Nephron (organoid): ENCODE results near the gene ARHGAP9.
A peak's percentile ranks its signal among the peaks of the same experiment; 100 is the strongest.

Source experiments
- H3K27ac Mint-ChIP-seq, 3 experiments: 2 replicates each; pipeline ENCODE4 v1.8.0; 2020; ENCODE audit warnings: mixed read lengths in 3 of 3, mild to moderate bottlenecking in 2 of 3, moderate library complexity in 1 of 3
- H3K27me3 Mint-ChIP-seq: 2 replicates; pipeline ENCODE4 v1.8.0; 2021; ENCODE audit warnings: low read depth, mild to moderate bottlenecking, moderate library complexity, mixed read lengths
- H3K36me3 Mint-ChIP-seq: 2 replicates; pipeline ENCODE4 v1.8.0; 2020; ENCODE audit warnings: low read depth, mixed read lengths
- H3K4me1 Mint-ChIP-seq: 2 replicates; pipeline ENCODE4 v1.8.0; 2020; ENCODE audit warnings: mixed read lengths
- H3K4me3 Mint-ChIP-seq, 3 experiments: 2 replicates each; pipeline ENCODE4 v1.8.0; 2020; ENCODE audit warnings: mild to moderate bottlenecking in 3 of 3, mixed read lengths in 3 of 3, moderate library complexity in 2 of 3
- H3K9me3 Mint-ChIP-seq: 2 replicates; pipeline ENCODE4 v1.8.0; 2020; ENCODE audit warnings: mixed read lengths
- CTCF ChIP-seq, 3 experiments: fragments of 200-600 bp; sonication (generic); IDR thresholded peaks; one replicate each; pipeline ENCODE4 v1.5.0; 2021; ENCODE audit warnings: antibody characterized with exemption in 3 of 3; ENCODE audit not compliant: unreplicated experiment in 3 of 3

Gene ARHGAP9

GRCh38 chr12:57439762-57440266 is 39.9 kb downstream of the ARHGAP9 start:
- Mint-ChIP-seq H3K36me3 (no peaks in the 10 kb centered on the region), H3K9me3 (peaks cover 5% of the 10 kb centered on the region), H3K4me3 (no peak overlapping the region), H3K27ac (no peak overlapping the region), H3K4me1 (peaks cover 7% of the 10 kb centered on the region), H3K27me3 (no peaks in the 10 kb centered on the region)
- TF ChIP-seq CTCF (IDR thresholded peaks at IDR 0.05; ENCODE audit: unreplicated experiment in 3 of 3): no peak

- Mint-ChIP-seq H3K27ac (no peak overlapping the region), H3K27me3 (no peaks in the 10 kb centered on the region), H3K36me3 (no peaks in the 10 kb centered on the region), H3K4me3 (no peak overlapping the region), H3K9me3 (peaks cover 5% of the 10 kb centered on the region), H3K4me1 (peaks cover 14% of the 10 kb centered on the region)
- TF ChIP-seq CTCF (IDR thresholded peaks at IDR 0.05; ENCODE audit: unreplicated experiment in 3 of 3): no peak
Measured at GRCh38 chr12:57438400-57438799, 41.3 kb downstream of the ARHGAP9 start.

GRCh38 chr12:57435293-57435692 is 44.4 kb downstream of the ARHGAP9 start:
- Mint-ChIP-seq H3K9me3 (no peaks in the 10 kb centered on the region), H3K36me3 (no peaks in the 10 kb centered on the region), H3K27ac (peak overlapping the region; percentile 86 to 92 (median 89)), H3K4me1 (peaks cover 25% of the 10 kb centered on the region), H3K4me3 (peak overlapping the region; percentile 38 to 81 (median 62)), H3K27me3 (no peaks in the 10 kb centered on the region)
- no peak for TF ChIP-seq CTCF (IDR thresholded peaks at IDR 0.05; ENCODE audit: unreplicated experiment in 3 of 3)

- H3K9me3 Mint-ChIP-seq: no peaks in the 10 kb centered on the region
- H3K27ac Mint-ChIP-seq: peak within 1 kb of the TSS; percentile 86 to 92 (median 89)
- no peaks in the 10 kb centered on the region for H3K36me3 Mint-ChIP-seq
- TF ChIP-seq CTCF (IDR thresholded peaks at IDR 0.05; ENCODE audit: unreplicated experiment in 3 of 3): no peak
- peaks cover 31% of the 10 kb centered on the region for H3K4me1 Mint-ChIP-seq
- peak within 1 kb of the TSS; percentile 38 to 81 (median 62) for H3K4me3 Mint-ChIP-seq
- H3K27me3 Mint-ChIP-seq: no peaks in the 10 kb centered on the region
Measured at GRCh38 chr12:57434517-57435223, 45.0 kb downstream of the ARHGAP9 start, which contains the start of gene INHBC. TSS of gene INHBC (plus strand) at chr12:57434784. CDS start at chr12:57434887, 103 bp downstream.

GRCh38 chr12:57433370-57433769 is 46.3 kb downstream of the ARHGAP9 start:
- Mint-ChIP-seq H3K4me3 (no peak overlapping the region), H3K36me3 (no peaks in the 10 kb centered on the region), H3K4me1 (peaks cover 37% of the 10 kb centered on the region)

More at GRCh38 chr12:57433370-57433769, 46.3 kb downstream of the ARHGAP9 start:
- no peak for TF ChIP-seq CTCF (IDR thresholded peaks at IDR 0.05; ENCODE audit: unreplicated experiment in 3 of 3)
- no peaks in the 10 kb centered on the region for H3K27me3 Mint-ChIP-seq
- no peak overlapping the region for H3K27ac Mint-ChIP-seq
- no peaks in the 10 kb centered on the region for H3K9me3 Mint-ChIP-seq
